NCI-H226 (cell line): Measurements from ENCODE around the gene DNAAF2.

Experiments used
- DNase-seq: peaks from one replicate; pipeline ENCODE4 v3.0.0-alpha.2; 2015

Gene DNAAF2, protein sequence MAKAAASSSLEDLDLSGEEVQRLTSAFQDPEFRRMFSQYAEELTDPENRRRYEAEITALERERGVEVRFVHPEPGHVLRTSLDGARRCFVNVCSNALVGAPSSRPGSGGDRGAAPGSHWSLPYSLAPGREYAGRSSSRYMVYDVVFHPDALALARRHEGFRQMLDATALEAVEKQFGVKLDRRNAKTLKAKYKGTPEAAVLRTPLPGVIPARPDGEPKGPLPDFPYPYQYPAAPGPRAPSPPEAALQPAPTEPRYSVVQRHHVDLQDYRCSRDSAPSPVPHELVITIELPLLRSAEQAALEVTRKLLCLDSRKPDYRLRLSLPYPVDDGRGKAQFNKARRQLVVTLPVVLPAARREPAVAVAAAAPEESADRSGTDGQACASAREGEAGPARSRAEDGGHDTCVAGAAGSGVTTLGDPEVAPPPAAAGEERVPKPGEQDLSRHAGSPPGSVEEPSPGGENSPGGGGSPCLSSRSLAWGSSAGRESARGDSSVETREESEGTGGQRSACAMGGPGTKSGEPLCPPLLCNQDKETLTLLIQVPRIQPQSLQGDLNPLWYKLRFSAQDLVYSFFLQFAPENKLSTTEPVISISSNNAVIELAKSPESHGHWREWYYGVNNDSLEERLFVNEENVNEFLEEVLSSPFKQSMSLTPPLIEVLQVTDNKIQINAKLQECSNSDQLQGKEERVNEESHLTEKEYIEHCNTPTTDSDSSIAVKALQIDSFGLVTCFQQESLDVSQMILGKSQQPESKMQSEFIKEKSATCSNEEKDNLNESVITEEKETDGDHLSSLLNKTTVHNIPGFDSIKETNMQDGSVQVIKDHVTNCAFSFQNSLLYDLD

DNA sequence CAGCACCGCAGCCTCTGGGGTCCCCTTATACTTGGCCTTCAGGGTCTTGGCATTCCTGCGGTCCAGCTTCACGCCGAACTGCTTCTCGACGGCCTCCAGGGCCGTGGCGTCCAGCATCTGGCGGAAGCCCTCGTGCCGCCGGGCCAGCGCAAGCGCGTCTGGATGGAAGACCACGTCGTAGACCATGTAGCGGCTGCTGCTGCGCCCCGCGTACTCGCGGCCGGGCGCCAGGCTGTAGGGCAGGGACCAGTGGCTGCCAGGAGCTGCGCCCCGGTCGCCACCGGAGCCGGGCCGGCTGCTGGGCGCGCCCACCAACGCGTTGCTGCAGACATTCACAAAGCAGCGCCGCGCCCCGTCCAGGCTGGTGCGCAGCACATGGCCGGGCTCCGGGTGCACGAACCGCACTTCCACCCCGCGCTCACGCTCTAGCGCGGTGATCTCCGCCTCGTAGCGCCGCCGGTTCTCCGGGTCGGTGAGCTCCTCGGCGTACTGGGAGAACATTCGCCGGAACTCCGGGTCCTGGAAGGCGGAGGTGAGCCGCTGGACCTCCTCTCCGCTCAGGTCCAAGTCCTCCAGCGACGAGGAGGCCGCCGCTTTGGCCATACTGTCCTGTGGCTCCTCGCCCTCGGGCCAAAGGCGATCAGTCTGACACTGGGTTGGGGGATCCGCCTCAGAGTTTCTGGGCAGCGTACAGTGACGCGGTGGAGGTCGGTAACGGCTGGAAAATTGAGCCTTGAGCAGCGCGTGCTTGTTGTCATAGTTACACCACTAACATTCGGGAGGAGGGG, at the start of gene DNAAF2:
Gene DNAAF2 (minus strand): TSS at position 698 of the 788 bp plus-strand sequence. CDS start 95 bp downstream, at position 603.
- peak; percentile 45 for DNase-seq

DNA sequence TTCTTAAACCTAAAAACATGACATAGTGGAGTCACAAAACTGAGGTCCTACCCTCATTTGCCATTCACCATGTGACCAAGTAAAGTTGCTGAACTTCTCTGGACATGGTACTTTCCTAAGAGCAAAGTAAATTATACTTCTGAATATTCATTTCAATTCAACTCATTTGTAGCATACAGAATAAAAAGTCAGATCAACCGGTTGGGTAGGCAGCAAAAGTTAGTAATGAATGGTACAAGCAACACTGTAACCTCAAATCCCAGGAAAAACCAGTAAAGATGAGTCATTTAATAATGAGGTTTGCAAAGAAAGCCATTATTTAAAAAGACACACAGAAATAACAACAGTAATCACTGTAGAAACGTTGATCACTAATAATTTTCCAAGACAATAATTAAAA, 44.2 kb upstream of the DNAAF2 start:
- DNase-seq, result no peak

DNA sequence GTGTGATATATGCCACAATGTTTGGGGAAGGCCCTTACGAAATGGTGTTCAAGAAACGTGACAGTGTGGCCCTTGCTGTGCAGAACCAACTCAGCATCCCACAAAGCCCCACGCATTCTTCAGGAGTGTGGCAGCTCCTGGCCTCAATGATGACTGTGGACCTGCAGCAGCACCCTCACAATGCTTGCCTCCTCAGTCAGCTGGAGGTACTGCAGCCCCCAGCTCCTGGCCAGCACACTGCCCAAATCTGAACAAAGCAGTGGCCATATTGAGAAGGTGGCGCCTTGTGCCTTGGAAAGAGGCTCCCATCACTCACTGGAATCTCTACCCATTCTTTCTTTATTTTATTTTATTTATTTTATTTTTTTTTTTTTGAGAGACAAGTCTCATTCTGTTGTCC, 42.6 kb upstream of the DNAAF2 start:
- no peak for DNase-seq

DNA sequence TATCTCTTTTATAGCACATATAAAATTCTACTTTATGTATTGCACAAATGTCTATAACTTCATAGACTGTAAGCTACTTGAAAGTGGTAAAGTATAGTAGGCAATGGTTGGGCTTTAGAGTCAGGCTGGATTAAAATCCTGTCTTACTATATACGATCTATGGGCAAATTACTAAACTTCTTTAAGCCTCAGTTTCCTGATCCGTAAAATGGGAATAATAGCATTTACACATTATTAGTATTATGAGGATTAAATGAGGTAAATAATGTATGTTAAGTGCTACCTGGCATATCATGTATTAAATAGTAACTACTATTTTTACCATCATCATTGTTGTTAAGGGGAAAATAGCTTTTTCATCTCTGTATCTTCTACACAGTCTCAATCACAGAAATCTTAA, 38.5 kb upstream of the DNAAF2 start:
- no peak for DNase-seq

- DNase-seq, result no peak
These were observed 35.4 kb upstream of the DNAAF2 start for GRCh38 chr14:49670475-49670874.

DNA sequence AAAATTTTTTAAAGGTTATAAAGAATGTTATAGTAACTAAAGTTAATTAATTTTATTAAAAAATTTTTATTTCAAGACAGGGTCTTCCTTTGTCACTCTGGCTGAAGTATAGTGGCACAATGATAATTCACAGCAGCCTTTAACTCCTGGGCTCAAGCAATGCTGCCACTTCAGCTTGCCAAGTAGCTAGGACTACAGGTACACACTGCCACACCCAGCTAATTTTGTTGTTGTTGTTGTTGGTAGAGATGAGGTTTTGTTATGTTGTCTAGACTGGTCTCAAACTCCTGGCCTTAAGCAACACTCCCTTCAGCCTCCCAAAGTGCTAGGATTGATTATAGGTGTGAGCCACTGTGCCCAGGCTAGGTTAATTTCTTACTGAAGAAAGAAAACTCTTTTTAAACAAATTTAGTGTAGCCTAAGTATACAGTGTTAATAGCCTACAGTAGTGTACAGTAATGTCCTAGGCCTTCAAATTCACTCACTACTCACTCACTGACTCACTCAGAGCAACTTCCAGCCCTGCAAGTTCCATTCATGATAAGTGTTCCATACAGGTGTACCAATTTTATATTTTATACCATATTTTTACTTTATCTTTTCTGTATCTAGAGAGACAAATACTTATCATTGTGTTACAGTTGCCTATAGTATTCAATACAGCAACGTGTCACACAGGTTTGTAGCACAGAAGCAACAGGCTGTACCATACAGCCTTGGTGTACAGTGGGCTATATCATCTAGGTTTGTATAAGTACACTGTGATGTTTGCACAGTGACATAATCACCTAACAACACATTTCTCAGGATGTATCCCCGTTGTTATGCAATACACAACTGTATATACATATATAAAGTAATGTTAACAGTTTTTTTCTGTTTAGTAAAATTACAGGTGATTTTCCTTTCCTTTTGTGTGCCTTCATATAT, 24.7 kb upstream of the DNAAF2 start:
- DNase-seq, result no peak

GRCh38 chr14:49657500-49657899, 22.5 kb upstream of the DNAAF2 start:
- peak; percentile 13 for DNase-seq

- DNase-seq, result no peak
These were observed 19.5 kb upstream of the DNAAF2 start for GRCh38 chr14:49654511-49654910.

- DNase-seq, result no peak
These were observed 18.5 kb upstream of the DNAAF2 start for GRCh38 chr14:49653508-49653907.

DNA sequence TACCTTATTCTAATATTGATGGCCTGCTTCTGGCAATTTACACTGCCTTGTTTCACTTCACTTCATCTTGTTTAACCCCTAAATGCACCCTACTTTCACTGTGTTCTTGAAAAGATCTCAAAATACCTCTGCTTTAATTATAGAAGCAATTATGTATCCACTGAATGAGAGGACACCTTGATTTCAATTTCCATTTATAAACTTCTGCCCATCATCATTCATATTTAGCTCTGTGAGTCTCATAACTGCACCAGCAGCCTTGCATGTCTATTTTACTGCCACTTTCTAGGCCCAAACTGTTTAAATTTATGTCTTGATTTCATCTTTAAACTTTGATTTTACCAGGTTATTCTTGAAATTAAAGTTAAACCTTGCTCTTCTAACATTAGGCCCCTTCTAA, 7.1 kb upstream of the DNAAF2 start:
- no peak for DNase-seq

DNA sequence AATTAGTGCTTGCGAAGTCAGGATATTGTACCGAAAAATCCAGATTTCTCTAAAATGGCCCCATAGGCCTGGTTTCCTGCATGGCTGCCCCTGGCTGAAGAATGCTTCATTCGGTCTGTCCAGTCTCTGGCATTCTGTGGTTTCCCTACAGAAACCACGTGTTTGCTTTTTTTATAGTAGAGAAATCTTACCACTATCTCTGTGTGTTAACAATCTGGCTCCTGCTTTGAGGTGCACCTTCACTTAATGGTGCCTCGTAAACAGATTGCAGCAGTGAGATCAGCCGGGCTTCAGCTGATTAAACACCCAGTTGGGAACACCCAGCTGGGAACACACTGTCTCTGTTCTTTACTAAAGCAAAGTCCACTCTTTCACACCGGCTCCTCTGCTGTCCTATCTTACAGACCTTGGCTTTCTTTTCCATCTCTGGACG, 6.7 kb upstream of the DNAAF2 start:
- peak; percentile 36 for DNase-seq

DNA sequence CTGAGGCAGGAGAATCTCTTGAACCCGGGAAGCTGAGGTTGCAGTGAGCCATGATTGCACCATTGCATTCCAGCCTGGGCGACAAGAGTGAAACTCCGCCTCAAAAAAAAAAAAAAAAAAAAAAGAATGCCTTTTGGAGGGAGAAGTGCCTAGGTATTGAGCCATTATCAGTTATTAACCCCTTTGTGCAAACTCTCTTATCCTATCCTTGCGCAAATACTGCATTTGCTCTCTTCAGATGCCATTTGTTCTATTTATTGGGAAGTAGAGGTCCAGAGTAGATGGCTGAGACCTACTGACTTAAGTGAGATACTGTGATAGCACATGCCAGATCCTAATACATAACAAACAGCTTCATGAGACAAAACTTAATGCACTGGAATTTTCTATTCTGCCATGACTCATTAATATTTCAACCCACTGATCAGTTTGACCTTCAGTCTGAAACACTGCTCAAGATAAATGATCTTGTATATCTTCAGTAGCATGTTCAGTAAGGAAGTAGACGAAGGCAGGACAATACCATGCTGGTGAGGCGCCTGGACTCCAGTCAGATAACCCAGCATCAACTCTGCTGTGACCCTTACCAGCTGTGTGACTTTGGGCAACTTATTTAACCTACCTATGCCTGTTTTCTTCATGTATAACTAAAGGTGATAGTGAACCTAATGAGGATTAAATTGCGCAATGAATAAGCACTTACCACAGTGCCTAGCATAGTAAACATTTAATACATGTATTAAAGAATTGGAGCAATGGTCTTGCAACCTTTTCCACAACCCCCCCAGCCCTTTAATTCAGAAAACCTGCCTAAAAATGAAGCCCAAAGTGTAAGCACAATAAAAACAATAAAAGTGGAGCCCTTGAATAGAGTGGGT, 5.7 kb upstream of the DNAAF2 start:
- DNase-seq, result no peak

GRCh38 chr14:49637534-49638078, 2.6 kb upstream of the DNAAF2 start:
- no peak for DNase-seq

- DNase-seq, result peak; percentile 75
These were observed 1.8 kb upstream of the DNAAF2 start for GRCh38 chr14:49636866-49637265.

DNA sequence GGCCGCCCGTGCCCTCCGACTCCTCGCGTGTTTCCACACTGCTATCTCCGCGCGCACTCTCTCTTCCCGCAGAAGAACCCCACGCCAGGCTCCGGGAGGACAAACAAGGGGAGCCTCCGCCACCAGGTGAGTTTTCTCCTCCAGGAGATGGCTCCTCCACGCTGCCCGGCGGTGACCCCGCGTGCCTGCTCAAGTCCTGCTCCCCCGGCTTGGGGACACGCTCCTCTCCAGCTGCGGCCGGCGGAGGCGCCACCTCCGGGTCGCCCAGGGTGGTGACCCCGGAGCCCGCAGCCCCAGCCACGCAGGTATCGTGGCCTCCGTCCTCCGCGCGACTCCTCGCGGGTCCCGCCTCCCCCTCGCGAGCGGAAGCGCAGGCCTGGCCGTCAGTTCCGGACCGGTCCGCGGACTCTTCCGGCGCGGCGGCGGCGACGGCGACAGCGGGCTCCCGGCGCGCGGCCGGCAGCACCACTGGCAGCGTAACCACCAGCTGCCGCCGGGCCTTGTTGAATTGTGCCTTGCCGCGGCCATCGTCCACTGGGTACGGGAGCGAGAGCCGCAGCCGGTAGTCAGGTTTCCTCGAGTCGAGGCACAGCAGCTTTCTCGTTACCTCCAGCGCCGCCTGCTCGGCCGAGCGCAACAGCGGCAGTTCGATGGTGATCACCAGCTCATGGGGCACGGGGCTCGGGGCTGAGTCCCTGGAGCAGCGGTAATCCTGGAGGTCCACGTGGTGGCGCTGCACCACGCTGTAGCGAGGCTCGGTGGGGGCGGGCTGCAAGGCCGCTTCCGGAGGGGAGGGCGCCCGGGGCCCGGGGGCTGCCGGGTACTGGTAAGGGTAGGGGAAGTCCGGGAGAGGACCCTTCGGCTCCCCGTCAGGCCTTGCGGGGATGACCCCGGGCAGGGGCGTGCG, 1.2 kb downstream of the DNAAF2 start:
- DNase-seq, result peak; percentile 92

DNA sequence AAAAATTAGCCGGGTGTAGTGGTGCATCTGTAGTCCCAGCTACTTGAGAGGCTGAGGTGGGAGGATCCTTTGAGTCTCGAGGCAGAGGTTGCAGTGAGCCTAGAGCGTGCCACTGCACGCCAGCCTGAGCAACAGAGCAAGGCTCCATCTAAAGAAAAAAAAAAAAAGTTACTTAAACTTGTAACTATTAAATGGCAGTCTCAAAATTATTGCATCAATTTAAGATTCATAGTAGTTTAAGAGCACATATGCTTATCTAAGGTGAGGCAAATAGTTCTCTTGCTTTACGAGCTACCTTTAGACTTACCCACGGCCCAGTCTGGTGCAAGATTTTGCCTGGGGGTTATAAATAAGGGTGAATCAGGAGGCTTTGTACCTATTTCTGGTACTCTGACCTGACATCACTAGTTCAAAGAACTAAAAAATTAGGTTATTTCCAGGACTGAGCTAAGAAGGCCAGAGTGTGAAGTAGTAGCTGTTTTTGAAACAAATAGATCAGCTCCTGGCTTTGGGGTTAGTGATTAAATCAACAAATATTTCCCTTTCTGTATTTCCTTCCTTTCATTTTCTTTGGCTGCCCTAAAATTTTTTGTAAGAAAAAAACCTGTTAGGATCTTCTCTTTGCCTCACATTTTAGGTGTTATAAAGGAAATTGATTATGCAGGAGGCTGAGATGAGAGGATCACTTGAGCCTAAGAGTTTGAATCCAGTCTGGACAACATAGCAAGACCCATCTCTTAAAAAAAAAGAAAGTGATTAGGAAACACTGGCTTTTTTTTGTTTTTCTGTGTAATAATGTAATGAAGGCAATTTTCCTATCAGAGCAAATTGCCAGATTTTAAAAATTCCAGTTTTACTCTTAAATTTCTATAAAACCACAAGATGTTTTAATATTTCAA, 10.9 kb downstream of the DNAAF2 start:
- peak; percentile 38 for DNase-seq

- DNase-seq, result no peak
These were observed 11.7 kb downstream of the DNAAF2 start for GRCh38 chr14:49623387-49623786.

- DNase-seq, result no peak
These were observed 12.9 kb downstream of the DNAAF2 start for GRCh38 chr14:49622022-49622607.
